ENCODE measurements around the gene MBD6.
"Not testable (repeated sequence)": the region's sequence is repeated elsewhere in the genome, so short reads cannot be mapped to it uniquely, and the experiment has no call there.

The MBD6 gene

GRCh38 chr12:57490126-57490525 lies 32.5 kb upstream of the MBD6 start:
- no peak for DNase-seq

- DNase-seq = no peak
Measured at GRCh38 chr12:57491393-57492280, 31.0 kb upstream of the MBD6 start.

GRCh38 chr12:57495051-57495701 lies 27.4 kb upstream of the MBD6 start:
- not testable (repeated sequence) for DNase-seq

- DNase-seq = no peak
Measured at GRCh38 chr12:57496822-57497221, 25.8 kb upstream of the MBD6 start.

GRCh38 chr12:57497223-57498131 lies 25.1 kb upstream of the MBD6 start:
- DNase-seq = no peak

GRCh38 chr12:57498132-57498502 lies 24.5 kb upstream of the MBD6 start:
- DNase-seq = no peak

GRCh38 chr12:57498571-57498970 lies 24.1 kb upstream of the MBD6 start:
- no peak for DNase-seq

- DNase-seq = no peak
Measured at GRCh38 chr12:57500213-57500612, 22.4 kb upstream of the MBD6 start.

GRCh38 chr12:57502311-57502969 lies 20.2 kb upstream of the MBD6 start:
- not testable (repeated sequence) for DNase-seq

GRCh38 chr12:57506541-57506940 lies 16.1 kb upstream of the MBD6 start:
- DNase-seq = not testable (repeated sequence)

GRCh38 chr12:57507796-57508195 lies 14.8 kb upstream of the MBD6 start:
- not testable (repeated sequence) for DNase-seq

- DNase-seq = no peak
Measured at GRCh38 chr12:57511161-57511560, 11.5 kb upstream of the MBD6 start.

- no peak for DNase-seq
Measured at GRCh38 chr12:57511588-57512325, 10.9 kb upstream of the MBD6 start.

- DNase-seq = no peak
Measured at GRCh38 chr12:57512665-57513064, 10.0 kb upstream of the MBD6 start.

GRCh38 chr12:57513266-57513665 lies 9.4 kb upstream of the MBD6 start:
- DNase-seq = no peak

- DNase-seq = not testable (repeated sequence)
Measured at GRCh38 chr12:57513677-57514076, 8.9 kb upstream of the MBD6 start.

GRCh38 chr12:57514246-57514645 lies 8.4 kb upstream of the MBD6 start:
- DNase-seq = not testable (repeated sequence)

- DNase-seq = no peak
Measured at GRCh38 chr12:57514720-57515407, 7.8 kb upstream of the MBD6 start.

GRCh38 chr12:57515408-57515933 lies 7.2 kb upstream of the MBD6 start:
- DNase-seq = no peak

GRCh38 chr12:57515934-57516541 lies 6.6 kb upstream of the MBD6 start:
- no peak for DNase-seq
